ENCODE data around the gene RFTN1. TPM values are rescaled to one million over a fixed set of nuclear protein-coding genes. Genes with fewer than 3 reads are reported as not detected.

The RFTN1 gene
- polyA plus RNA-seq, 1 donor from 2014 or later: 43.1 TPM

DNA sequence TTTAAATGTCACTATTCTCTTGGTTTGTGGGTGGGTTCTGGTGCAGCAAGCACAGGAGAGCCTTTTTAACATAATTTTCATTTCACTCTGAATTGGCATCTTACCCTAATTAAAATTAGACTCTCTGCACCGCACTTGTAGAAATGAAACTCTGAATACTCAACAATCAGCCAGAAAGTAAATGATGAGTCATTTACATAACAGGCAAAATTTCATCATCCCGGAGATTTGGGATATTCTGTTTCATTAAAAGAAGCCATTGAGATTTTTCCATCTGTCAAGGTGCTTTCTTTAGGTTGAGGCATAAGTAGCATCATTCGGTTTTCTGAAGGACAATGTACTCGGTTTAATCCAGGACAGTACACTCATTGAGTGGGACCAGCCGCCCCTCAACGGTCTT is 111.0 kb downstream of the RFTN1 start:
- Mint-ChIP-seq H3K27me3 (peaks cover 3% of the 10 kb centered on the region), H3K27ac (no peak overlapping the region), H3K4me3 (no peak overlapping the region), H3K9me3 (no peaks in the 10 kb centered on the region), H3K4me1 (peaks cover 12 to 25% (median 23%) of the 10 kb centered on the region in 3 donors), H3K36me3 (peaks cover 11% of the 10 kb centered on the region)

DNA sequence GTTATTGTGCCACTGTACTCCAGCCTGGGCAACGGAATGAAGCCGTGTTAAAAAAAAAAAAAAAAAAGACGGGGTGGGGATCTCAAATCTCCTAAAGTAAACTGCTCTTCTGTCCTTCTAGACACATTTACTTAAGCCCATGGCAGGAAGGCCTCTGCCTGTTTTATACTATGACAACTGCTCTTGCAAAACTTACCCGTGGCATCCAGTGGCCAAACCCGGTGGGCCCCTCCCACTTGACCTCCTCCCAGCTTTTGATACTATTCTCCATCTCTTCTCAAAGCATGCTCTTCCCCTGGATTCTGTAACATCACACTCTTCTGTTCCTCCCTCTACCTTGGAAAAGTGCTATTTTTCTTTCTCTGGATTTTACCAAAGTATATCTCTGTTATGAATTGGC is 112.2 kb downstream of the RFTN1 start:
- Mint-ChIP-seq H3K27me3 (peaks cover 3% of the 10 kb centered on the region), H3K9me3 (no peaks in the 10 kb centered on the region), H3K4me1 (peaks cover 11 to 25% (median 19%) of the 10 kb centered on the region in 3 donors), H3K36me3 (peaks cover 14% of the 10 kb centered on the region), H3K27ac (peak overlapping the region in 1 of 3 donors; percentile 0), H3K4me3 (no peak overlapping the region)

DNA sequence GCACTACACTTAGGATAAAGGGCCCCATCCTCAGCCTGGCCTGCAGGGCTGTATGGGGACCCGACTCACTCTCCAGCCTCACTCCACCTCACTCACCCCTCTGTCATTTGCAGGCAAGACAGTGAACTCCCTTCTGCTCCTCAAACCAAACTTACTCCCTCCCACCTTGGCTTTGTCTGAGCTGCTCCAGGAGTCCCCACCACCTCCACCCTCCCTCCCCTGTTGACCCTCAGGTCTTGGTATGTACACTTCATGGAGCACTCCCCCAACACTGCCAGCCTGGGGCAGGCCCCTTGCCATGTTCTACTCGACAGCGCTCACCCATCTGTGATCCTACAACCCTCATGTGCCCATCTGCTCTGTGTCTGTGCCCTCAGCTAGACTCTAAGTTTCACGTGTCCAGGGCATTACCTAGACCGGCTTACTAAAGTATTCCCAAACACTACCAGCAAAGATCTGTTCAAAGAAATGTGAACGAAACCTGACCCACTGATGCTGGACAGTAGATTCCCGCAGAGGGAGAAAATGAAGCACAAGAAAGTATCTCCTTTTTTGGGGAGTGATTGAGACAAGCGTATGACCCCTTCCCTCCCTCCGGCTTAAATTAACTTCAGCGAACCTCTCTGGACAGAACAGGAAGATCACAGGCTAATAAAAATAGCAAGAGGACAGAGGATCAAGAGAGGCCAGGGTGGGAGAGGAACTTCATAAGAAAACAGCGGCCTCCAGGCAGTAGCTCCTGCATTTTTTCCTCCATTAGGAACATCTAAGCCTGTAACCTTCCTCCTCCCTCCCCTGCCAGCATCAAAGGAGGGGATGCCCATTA is 113.2 kb downstream of the RFTN1 start:
- Mint-ChIP-seq H3K4me1 (peaks cover 11 to 20% (median 15%) of the 10 kb centered on the region in 3 donors), H3K4me3 (no peak overlapping the region)

DNA sequence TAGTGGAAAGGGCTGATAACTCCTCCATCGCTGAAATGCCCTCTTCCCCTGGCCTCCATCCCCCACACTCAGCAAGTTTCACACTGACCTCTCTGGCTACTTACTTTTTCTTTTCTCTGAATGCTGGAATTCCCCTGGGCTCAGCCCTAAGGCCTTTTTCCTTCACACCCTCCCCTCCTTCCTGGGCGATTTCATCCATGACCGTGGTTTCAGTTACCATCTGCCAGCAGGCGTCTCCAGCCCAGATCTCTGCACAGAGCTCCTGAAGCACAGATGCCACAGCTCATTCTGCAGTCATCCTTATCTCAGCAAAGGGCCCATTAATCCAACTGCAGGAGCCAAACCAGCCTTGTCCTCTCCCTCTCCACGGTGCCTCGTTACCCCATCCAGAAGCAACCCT is 114.0 kb downstream of the RFTN1 start:
- Mint-ChIP-seq H3K36me3 (peaks cover 12% of the 10 kb centered on the region), H3K27ac (no peak overlapping the region), H3K4me1 (peaks cover 7 to 16% (median 11%) of the 10 kb centered on the region in 3 donors), H3K4me3 (peak overlapping the region in 1 of 4 donors; percentile 24), H3K9me3 (no peaks in the 10 kb centered on the region), H3K27me3 (peaks cover 3% of the 10 kb centered on the region)

More for the DNA sequence above, 113.2 kb downstream of the RFTN1 start:
- Mint-ChIP-seq H3K27me3 (peaks cover 3% of the 10 kb centered on the region), H3K27ac (peak overlapping the region in 1 of 3 donors; percentile 62), H3K9me3 (no peaks in the 10 kb centered on the region), H3K36me3 (peaks cover 12% of the 10 kb centered on the region)

DNA sequence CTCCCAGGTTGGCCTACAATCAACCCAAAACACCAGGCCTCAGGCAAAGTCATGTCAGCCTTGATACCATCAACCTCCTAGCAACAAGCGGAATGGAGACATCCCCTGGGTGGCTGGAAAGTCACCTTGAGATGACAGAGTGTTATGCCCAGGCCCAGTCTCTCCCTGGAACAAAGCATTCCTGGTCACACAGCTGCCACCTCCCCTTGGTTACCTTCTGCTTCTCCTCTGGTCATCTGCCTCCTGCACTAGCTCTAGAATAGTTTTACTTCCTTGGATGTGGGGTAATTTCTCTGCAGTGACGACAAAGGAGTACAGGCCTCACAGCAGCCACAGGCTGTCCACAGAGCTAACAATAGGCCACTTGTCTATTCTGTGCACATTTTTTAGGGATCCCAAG is 114.9 kb downstream of the RFTN1 start:
- Mint-ChIP-seq H3K9me3 (no peaks in the 10 kb centered on the region), H3K27ac (no peak overlapping the region), H3K27me3 (peaks cover 3% of the 10 kb centered on the region), H3K4me1 (peaks cover 5 to 14% (median 11%) of the 10 kb centered on the region in 3 donors), H3K36me3 (peaks cover 15% of the 10 kb centered on the region), H3K4me3 (no peak overlapping the region)

DNA sequence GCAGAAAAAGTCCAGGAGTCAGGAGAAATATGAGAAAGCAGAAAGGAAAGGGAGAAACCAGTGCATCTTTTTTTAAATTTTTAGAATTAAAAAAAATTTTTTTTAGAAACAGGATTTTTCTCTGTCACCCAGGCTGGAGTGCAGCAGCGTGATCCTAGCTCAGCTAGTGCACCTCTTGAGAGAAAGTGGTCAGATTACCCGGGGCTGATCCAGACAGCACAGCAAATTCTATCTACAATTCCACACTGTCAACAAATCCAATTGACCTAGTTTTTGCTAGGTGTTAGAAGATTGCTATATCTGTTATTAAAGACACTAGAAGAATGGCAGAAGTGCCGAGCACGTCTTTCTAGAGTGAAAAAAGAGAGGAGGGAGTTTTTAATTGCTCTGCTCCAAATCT is 117.3 kb downstream of the RFTN1 start:
- peaks cover 14% of the 10 kb centered on the region for H3K36me3 Mint-ChIP-seq
- no peak overlapping the region for H3K27ac Mint-ChIP-seq
- no peaks in the 10 kb centered on the region for H3K9me3 Mint-ChIP-seq
- peaks cover under 1% of the 10 kb centered on the region for H3K27me3 Mint-ChIP-seq
- no peak overlapping the region for H3K4me3 Mint-ChIP-seq
- peaks cover 6 to 9% (median 8%) of the 10 kb centered on the region in 3 donors for H3K4me1 Mint-ChIP-seq

DNA sequence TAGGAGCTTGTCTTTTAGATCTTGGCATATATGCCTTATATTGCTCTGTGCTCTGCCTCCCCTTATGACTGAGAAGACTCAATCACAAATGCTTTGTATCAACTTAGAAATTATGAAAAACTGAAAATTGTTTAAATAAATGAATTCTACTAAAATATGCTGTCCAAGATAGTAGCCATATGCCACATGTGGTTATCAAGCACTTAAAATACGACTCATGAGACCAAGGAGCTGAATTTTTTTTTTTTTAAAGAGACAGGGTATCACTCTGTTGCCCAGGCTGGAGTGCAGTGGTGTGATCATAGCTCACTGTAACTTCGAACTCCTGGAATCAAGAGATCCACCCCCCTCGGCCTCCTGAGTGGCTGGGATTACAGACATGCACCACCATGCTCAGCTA is 118.3 kb downstream of the RFTN1 start:
- Mint-ChIP-seq H3K4me1 (peaks cover 4 to 7% (median 6%) of the 10 kb centered on the region in 3 donors), H3K36me3 (peaks cover 14% of the 10 kb centered on the region), H3K9me3 (no peaks in the 10 kb centered on the region), H3K27me3 (no peaks in the 10 kb centered on the region), H3K4me3 (no peak overlapping the region), H3K27ac (no peak overlapping the region)

DNA sequence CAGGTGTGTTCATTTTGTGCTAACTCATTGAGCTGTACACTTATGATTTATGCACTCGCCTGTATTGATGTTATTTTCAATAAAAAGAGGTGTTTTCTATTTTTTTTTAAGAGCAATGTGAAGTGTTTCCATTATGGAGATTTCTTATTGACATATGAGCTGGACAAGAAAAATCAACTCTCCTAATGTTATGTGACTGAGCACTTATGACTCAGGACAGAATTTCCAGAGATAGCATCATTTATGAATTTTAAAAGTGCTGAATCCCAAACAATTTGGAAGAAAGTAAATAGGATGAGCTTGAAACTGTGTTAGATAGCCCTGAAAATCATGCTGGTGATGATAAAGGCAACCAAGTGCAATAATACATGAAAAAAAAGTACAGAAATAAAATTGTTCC is 118.9 kb downstream of the RFTN1 start:
- peaks cover 16% of the 10 kb centered on the region for H3K36me3 Mint-ChIP-seq
- no peaks in the 10 kb centered on the region for H3K9me3 Mint-ChIP-seq
- H3K4me1 Mint-ChIP-seq: peaks cover 1 to 4% (median 2%) of the 10 kb centered on the region in 3 donors
- H3K27ac Mint-ChIP-seq: no peak overlapping the region
- H3K4me3 Mint-ChIP-seq: no peak overlapping the region
- H3K27me3 Mint-ChIP-seq: no peaks in the 10 kb centered on the region

DNA sequence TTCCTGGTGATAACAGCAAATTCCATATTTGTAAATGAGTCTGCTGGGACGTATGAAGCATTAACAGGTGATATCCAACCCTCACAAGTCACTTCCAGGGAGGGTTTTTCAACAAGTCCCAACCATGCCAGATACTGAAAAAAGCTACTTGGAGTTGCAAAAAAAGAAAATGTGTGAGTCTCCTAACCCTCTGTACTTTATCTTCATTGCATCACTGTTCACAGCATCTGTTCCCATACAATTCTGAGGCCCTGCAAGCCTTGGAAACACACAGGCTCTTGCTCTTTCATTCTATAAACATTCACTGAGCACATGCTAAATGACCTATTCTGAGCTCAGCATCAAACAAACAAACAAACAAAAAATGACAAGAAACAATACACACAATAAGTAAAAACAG is 120.8 kb downstream of the RFTN1 start:
- peaks cover 16% of the 10 kb centered on the region for H3K36me3 Mint-ChIP-seq
- no peak overlapping the region for H3K27ac Mint-ChIP-seq
- H3K27me3 Mint-ChIP-seq: no peaks in the 10 kb centered on the region
- H3K4me3 Mint-ChIP-seq: no peak overlapping the region
- peaks cover 0 to 1% (median 0%) of the 10 kb centered on the region in 3 donors for H3K4me1 Mint-ChIP-seq
- no peaks in the 10 kb centered on the region for H3K9me3 Mint-ChIP-seq

DNA sequence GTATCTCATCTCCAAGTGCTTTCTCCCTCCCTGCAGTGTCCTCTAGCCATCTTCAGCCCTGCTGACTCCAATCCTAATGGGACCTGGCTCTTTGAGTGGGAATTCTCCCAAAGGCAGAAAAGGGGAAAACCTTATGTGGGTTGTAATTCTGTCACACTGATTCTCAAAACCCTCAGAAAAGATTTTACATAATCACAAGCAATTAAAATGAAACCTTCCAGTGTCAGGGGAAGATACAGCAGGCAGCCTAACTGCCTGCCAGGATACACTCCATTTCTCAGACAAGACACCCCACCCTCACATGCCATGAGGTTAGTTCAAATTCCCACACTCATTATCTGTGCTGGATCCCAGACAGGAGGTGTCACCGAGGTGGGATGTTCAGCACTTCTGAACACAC is 121.4 kb downstream of the RFTN1 start:
- peaks cover 0 to 4% (median 1%) of the 10 kb centered on the region in 3 donors for H3K4me1 Mint-ChIP-seq
- H3K36me3 Mint-ChIP-seq: peaks cover 12% of the 10 kb centered on the region

DNA sequence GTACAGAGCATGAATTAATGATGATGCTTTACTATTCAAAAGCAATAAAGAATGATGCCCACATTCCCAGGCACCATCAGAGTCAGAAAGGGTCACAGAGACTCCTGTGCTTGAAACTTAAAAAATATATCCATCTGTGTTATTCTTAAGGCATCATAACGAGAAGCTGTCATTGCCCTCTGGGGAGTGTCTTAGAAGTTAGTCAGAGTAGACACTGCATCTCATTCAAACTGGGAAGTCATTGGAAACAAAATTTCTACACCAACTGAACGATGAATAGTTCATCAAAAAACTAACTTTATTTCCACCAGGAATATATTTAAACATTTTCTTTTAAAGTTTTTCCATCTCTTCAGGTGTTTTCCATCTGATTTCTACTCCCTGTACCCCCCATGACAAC is 122.9 kb downstream of the RFTN1 start:
- no peak overlapping the region for H3K4me3 Mint-ChIP-seq
- H3K4me1 Mint-ChIP-seq: peaks cover 0 to 7% (median 1%) of the 10 kb centered on the region in 3 donors
- H3K9me3 Mint-ChIP-seq: no peaks in the 10 kb centered on the region
- peaks cover 11% of the 10 kb centered on the region for H3K36me3 Mint-ChIP-seq
- no peak overlapping the region for H3K27ac Mint-ChIP-seq
- no peaks in the 10 kb centered on the region for H3K27me3 Mint-ChIP-seq

More for the DNA sequence above, 121.4 kb downstream of the RFTN1 start:
- Mint-ChIP-seq H3K9me3 (no peaks in the 10 kb centered on the region), H3K27ac (no peak overlapping the region), H3K4me3 (no peak overlapping the region), H3K27me3 (no peaks in the 10 kb centered on the region)

DNA sequence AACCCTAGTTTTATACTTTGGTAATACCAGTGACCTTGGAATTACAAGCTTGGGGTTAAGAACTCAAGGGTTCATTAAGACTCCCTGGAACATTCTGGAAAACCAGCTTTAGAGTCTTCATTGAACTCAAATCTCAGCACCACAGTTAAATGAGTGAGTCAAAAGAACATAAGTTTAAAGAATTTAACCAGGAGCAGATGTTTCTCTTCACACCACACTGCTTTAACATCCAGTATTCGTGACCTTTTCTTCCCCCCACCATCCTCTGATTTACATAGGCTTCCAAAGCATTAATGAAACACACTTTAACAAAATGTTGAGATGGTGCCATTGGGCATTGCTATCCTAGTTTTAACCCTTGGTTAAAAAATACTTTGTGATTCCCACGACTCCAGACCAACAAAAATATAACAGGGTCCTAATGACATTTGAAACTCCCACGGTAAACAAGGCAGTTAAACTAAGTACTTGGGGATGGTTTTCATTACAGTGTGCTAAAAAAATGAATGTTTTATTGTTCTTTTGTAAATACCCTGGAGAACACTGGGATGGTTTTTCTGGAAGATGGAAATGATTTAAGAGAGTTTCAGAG is 124.6 kb downstream of the RFTN1 start:
- Mint-ChIP-seq H3K27ac (no peak overlapping the region), H3K4me1 (peaks cover 0 to 10% (median 1%) of the 10 kb centered on the region in 3 donors), H3K27me3 (no peaks in the 10 kb centered on the region), H3K4me3 (no peak overlapping the region), H3K36me3 (peaks cover 10% of the 10 kb centered on the region), H3K9me3 (no peaks in the 10 kb centered on the region)

DNA sequence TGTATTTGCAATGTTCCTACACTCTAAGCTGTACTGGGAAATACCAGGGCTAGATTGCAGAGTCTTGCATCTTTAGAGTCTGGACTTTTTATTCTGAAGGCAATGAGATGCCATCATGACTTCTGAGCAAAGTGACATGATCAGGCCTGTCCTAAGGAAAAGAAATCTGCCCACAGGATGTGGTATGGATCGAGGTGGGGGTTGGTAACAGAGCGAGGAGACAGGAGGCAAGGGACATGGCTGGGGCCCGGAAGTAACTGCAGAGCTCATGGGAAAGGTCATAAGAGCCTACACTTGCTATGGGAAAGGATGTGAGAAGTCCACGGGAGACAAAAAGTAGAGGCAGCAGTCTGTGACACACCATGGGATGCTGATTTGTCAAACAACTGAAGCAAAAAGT is 126.9 kb downstream of the RFTN1 start:
- no peak overlapping the region for H3K27ac Mint-ChIP-seq
- H3K27me3 Mint-ChIP-seq: no peaks in the 10 kb centered on the region
- peaks cover 8% of the 10 kb centered on the region for H3K36me3 Mint-ChIP-seq
- H3K9me3 Mint-ChIP-seq: no peaks in the 10 kb centered on the region
- peaks cover 7 to 24% (median 8%) of the 10 kb centered on the region in 3 donors for H3K4me1 Mint-ChIP-seq
- no peak overlapping the region for H3K4me3 Mint-ChIP-seq

DNA sequence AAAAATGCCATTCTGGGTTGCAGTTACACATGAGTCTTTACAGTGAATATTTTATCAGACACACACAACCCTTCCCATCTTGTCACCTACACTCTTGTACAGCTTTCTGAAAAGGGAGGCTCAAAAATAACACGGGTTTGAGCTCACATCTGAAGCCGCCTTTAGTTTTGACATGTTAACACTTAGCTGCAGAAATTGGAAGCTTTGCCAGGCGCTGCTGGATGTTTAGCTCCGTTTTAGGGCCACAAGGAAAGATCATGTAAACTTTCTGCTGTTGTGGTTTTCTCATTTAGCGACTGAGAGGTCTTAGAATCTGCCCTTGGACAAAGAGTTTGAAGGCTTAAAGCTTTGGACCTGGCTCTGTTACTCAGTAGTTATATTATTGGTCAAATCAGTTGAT is 128.3 kb downstream of the RFTN1 start:
- Mint-ChIP-seq H3K4me3 (no peak overlapping the region), H3K27ac (no peak overlapping the region)

DNA sequence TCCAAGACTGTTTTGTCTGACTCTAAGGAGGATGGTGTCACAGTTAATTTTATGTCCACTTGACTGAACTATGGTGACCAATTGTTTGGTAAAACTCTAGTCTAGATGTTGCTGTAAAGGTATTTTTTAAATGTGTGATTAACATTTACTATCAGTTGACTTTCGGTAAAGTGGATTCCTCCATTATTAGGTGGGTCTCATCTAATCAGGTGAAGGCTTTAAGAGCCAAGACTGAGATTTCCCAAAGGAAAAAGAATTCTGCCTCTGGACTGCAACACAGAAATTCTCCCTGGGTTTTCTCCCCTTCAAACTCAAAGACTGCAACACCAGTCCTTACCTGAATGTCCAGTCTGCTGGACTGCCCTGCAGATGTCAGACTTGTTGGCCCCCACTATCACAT is 129.6 kb downstream of the RFTN1 start:
- Mint-ChIP-seq H3K36me3 (peaks cover 10% of the 10 kb centered on the region), H3K4me3 (peak overlapping the region in 1 of 4 donors; percentile 41), H3K27ac (no peak overlapping the region), H3K4me1 (peaks cover 16 to 44% (median 17%) of the 10 kb centered on the region in 3 donors), H3K9me3 (no peaks in the 10 kb centered on the region), H3K27me3 (no peaks in the 10 kb centered on the region)

More for the DNA sequence above, 128.3 kb downstream of the RFTN1 start:
- H3K4me1 Mint-ChIP-seq: peaks cover 8 to 36% (median 9%) of the 10 kb centered on the region in 3 donors
- H3K27me3 Mint-ChIP-seq: no peaks in the 10 kb centered on the region
- no peaks in the 10 kb centered on the region for H3K9me3 Mint-ChIP-seq
- H3K36me3 Mint-ChIP-seq: peaks cover 12% of the 10 kb centered on the region
